GF-D8 (cell line): ENCODE results near the gene FAM177A1.

Experiments
- DNase-seq: peaks from one replicate; lab custom pipeline; 2025; lab: John Stamatoyannopoulos, UW

FAM177A1 gene

GRCh38 chr14:35123388-35123703 lies 77.3 kb downstream of the FAM177A1 start:
- no peak for DNase-seq

- DNase-seq, result no peak
These were observed 78.1 kb downstream of the FAM177A1 start for GRCh38 chr14:35124127-35124526.
